Right lobe of liver (tissue), 4 donors: Measurements from ENCODE around the gene ERFL.

ENCODE experiments used
- POLR2A ChIP-seq: fragments of 450-650 bp; IDR thresholded peaks from one replicate; pipeline ENCODE4 v1.6.1; 2017; ENCODE audit warnings: antibody characterized with exemption, mild to moderate bottlenecking
- TF ChIP-seq, protein P1 (sequence below), 4 donors: fragments of 200-600 bp in 3 of 4; fragments of 450-650 bp in 1 of 4; IDR thresholded peaks; one replicate each; pipeline versions ENCODE4 v1.5.1 to v1.8.0; 2016 to 2022; ENCODE audit warnings: antibody characterized with exemption in 4 of 4, mild to moderate bottlenecking in 2 of 4
- donor health status: DM: no; HTN: no; CAD: no.
- donor health status: DM: no; HTN: no; CAD: no.
- donor health status: DM: no; HTN: yes; CAD: no.

DNA sequence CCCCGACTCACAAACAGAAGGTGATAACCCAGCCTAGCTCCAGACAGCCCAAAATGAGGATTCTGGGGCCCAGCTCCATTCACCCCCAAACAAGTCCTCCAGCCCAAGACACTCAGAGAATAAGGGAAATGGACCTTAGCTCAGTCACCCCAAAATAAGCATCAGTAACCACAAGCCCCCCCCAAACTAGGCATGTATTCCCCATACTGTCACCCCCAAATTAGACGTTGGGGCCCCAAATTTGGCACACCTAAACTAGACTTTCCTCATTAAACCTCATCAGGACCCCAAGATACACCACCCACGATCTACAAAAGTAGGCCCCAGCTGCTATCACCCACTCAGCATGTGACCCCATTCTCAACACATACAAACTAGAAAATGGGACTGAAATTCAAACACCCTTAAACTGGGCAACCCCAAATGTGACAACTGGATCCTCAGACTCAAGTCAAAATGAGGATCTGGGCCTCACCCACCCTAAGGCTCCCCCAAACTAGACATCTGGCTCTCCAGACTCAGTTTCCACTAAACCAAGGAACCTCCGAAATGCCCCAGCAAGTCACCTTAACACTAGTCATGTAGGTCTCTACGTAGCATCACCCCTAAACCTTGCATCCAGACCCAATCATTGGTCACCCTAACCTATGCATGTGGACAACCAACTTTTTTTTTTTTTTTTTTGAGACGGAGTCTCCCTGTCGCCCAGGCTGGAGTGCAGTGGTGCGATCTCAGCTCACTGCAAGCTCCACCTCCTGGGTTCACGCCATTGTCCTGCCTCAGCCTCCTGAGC, 13.4 kb upstream of the ERFL start:
- TF ChIP-seq, protein P1, sequence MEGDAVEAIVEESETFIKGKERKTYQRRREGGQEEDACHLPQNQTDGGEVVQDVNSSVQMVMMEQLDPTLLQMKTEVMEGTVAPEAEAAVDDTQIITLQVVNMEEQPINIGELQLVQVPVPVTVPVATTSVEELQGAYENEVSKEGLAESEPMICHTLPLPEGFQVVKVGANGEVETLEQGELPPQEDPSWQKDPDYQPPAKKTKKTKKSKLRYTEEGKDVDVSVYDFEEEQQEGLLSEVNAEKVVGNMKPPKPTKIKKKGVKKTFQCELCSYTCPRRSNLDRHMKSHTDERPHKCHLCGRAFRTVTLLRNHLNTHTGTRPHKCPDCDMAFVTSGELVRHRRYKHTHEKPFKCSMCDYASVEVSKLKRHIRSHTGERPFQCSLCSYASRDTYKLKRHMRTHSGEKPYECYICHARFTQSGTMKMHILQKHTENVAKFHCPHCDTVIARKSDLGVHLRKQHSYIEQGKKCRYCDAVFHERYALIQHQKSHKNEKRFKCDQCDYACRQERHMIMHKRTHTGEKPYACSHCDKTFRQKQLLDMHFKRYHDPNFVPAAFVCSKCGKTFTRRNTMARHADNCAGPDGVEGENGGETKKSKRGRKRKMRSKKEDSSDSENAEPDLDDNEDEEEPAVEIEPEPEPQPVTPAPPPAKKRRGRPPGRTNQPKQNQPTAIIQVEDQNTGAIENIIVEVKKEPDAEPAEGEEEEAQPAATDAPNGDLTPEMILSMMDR (IDR thresholded peaks at IDR 0.05) = no peak
- no peak for TF ChIP-seq POLR2A
